ENCODE data around the gene SENP2.
"Not testable (repeated sequence)": the region's sequence is repeated elsewhere in the genome, so short reads cannot be mapped to it uniquely, and the experiment has no call there.

The SENP2 gene

GRCh38 chr3:185637388-185637787 lies 51.3 kb downstream of the SENP2 start:
- peak; percentile 7 for ATAC-seq
- TF ChIP-seq TOX (CRISPR knock-in tag; IDR thresholded peaks at IDR 0.05; ENCODE audit: borderline replicate concordance) (no peak), BACH2 (CRISPR knock-in tag; IDR thresholded peaks at IDR 0.05; ENCODE audit: borderline replicate concordance) (no peak), ZC3H10 (CRISPR knock-in tag; IDR thresholded peaks at IDR 0.05) (no peak), PPARA (CRISPR knock-in tag; IDR thresholded peaks at IDR 0.05; ENCODE audit: borderline replicate concordance) (no peak), TCF4 (CRISPR knock-in tag; IDR thresholded peaks at IDR 0.05; ENCODE audit: borderline replicate concordance) (no peak)
- TF ChIP-seq, protein P1, sequence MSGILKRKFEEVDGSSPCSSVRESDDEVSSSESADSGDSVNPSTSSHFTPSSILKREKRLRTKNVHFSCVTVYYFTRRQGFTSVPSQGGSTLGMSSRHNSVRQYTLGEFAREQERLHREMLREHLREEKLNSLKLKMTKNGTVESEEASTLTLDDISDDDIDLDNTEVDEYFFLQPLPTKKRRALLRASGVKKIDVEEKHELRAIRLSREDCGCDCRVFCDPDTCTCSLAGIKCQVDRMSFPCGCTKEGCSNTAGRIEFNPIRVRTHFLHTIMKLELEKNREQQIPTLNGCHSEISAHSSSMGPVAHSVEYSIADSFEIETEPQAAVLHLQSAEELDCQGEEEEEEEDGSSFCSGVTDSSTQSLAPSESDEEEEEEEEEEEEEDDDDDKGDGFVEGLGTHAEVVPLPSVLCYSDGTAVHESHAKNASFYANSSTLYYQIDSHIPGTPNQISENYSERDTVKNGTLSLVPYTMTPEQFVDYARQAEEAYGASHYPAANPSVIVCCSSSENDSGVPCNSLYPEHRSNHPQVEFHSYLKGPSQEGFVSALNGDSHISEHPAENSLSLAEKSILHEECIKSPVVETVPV (CRISPR knock-in tag; IDR thresholded peaks at IDR 0.05): no peak

GRCh38 chr3:185638651-185639050 lies 52.6 kb downstream of the SENP2 start:
- ATAC-seq: not testable (repeated sequence)

- no peak for ATAC-seq
Observed at GRCh38 chr3:185639632-185640206, 53.6 kb downstream of the SENP2 start.

GRCh38 chr3:185640308-185640707 lies 54.2 kb downstream of the SENP2 start:
- TF ChIP-seq TOX (CRISPR knock-in tag; IDR thresholded peaks at IDR 0.05; ENCODE audit: borderline replicate concordance) (no peak), ZNF8 (CRISPR knock-in tag; IDR thresholded peaks at IDR 0.05) (no peak), CSDC2 (CRISPR knock-in tag; IDR thresholded peaks at IDR 0.05) (no peak), POU6F1 (CRISPR knock-in tag; IDR thresholded peaks at IDR 0.05; ENCODE audit: borderline replicate concordance, low read depth) (no peak), SNAI2 (CRISPR knock-in tag; IDR thresholded peaks at IDR 0.05) (no peak), ARNTL (CRISPR knock-in tag; IDR thresholded peaks at IDR 0.05; ENCODE audit: borderline replicate concordance, low read depth) (no peak), ESRRG (CRISPR knock-in tag; IDR thresholded peaks at IDR 0.05) (no peak), GLIS3 (CRISPR knock-in tag; IDR thresholded peaks at IDR 0.05) (no peak), RARB (CRISPR knock-in tag; IDR thresholded peaks at IDR 0.05) (no peak), TSHZ2 (CRISPR knock-in tag; IDR thresholded peaks at IDR 0.05) (no peak), BACH2 (CRISPR knock-in tag; IDR thresholded peaks at IDR 0.05; ENCODE audit: borderline replicate concordance) (no peak), TCF4 (CRISPR knock-in tag; IDR thresholded peaks at IDR 0.05; ENCODE audit: borderline replicate concordance) (no peak), ZC3H10 (CRISPR knock-in tag; IDR thresholded peaks at IDR 0.05) (no peak), ZNF565 (CRISPR knock-in tag; conservative IDR thresholded peaks at IDR 0.05; ENCODE audit: low read depth) (no peak), ZFP30 (CRISPR knock-in tag; IDR thresholded peaks at IDR 0.05) (no peak), ISL1 (CRISPR knock-in tag; IDR thresholded peaks at IDR 0.05) (no peak), PATZ1 (CRISPR knock-in tag; IDR thresholded peaks at IDR 0.05; ENCODE audit: borderline replicate concordance) (no peak)
- TF ChIP-seq, protein P1 (CRISPR knock-in tag; IDR thresholded peaks at IDR 0.05): no peak
- ATAC-seq: no peak

More at GRCh38 chr3:185639632-185640206, 53.6 kb downstream of the SENP2 start:
- no peak for TF ChIP-seq PPARA (CRISPR knock-in tag; IDR thresholded peaks at IDR 0.05; ENCODE audit: borderline replicate concordance)

DNA sequence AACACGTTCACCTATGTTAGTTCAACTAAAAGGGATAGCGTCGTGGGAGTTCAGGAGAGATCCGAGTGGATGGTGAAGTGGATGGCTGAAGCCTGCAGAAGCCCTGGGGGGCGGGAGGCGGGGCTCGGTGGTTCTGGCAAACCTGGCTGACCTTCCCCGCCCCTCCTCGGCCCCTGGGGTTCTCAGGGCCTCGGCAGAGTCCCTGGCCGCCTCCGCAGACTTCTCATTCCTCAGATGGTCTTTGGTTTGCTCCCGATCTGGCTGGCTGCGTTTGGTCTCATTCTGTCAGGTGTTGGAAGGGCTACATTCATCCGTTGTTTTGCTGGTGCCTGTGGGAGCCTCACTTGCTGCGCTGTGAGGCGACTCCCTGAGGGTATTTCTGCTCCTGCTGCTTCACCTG lies 59.1 kb downstream of the SENP2 start:
- not testable (repeated sequence) for ATAC-seq
